GM23338 (cell line): ENCODE data around the gene RUSC1. TPM values are rescaled to one million over a fixed set of nuclear protein-coding genes. Genes with fewer than 3 reads are reported as not detected.

ENCODE experiments used
- ATAC-seq: fragments of 200-7000 bp; cut with Tn5 transposase; 3 replicates; pipeline ENCODE4 v1.9.1; 2020
- DNase-seq: peaks from one replicate; pipeline ENCODE4 v3.0.0-alpha.2; 2015; ENCODE audit warnings: low spot score
- H2AFZ ChIP-seq: fragments of 200-600 bp; sonication (generic); 2 replicates; pipeline ENCODE4 v1.8.0; 2016; ENCODE audit warnings: antibody characterized with exemption, mild to moderate bottlenecking, moderate library complexity
- H3F3A ChIP-seq: fragments of 200-600 bp; sonication (generic); replicated peaks from 2 replicates; pipeline ENCODE4 v1.8.0; 2017; ENCODE audit warnings: antibody characterized with exemption, mixed run types, low read depth
- H3K27ac ChIP-seq: fragments of 200-600 bp; sonication (generic); 2 replicates; pipeline ENCODE4 v1.6.1; 2016; ENCODE audit warnings: low read depth
- H3K27me3 ChIP-seq: fragments of 200-600 bp; sonication (generic); 2 replicates; pipeline ENCODE4 v1.8.0; 2016; ENCODE audit warnings: mild to moderate bottlenecking, mixed run types, moderate library complexity; ENCODE audit not compliant: insufficient read depth
- H3K36me3 ChIP-seq: fragments of 200-600 bp; sonication (generic); 2 replicates; pipeline ENCODE4 v1.8.0; 2016; ENCODE audit warnings: mild to moderate bottlenecking; ENCODE audit not compliant: insufficient read depth
- H3K4me1 ChIP-seq: fragments of 200-600 bp; sonication (generic); 2 replicates; pipeline ENCODE4 v1.8.0; 2016; ENCODE audit warnings: mild to moderate bottlenecking, moderate library complexity; ENCODE audit not compliant: insufficient read depth
- H3K4me2 ChIP-seq: fragments of 200-600 bp; sonication (generic); 2 replicates; pipeline ENCODE4 v1.7.1; 2017; ENCODE audit warnings: mixed run types
- H3K4me3 ChIP-seq: fragments of 200-600 bp; sonication (generic); 2 replicates; pipeline ENCODE4 v1.6.1; 2016; ENCODE audit warnings: mixed run types
- H3K79me2 ChIP-seq: fragments of 200-600 bp; sonication (generic); replicated peaks from 2 replicates; pipeline ENCODE4 v1.8.0; 2017; ENCODE audit warnings: mild to moderate bottlenecking; ENCODE audit not compliant: insufficient read depth
- H3K9me2 ChIP-seq: fragments of 200-600 bp; sonication (generic); 2 replicates; pipeline ENCODE4 v1.8.0; 2017; ENCODE audit not compliant: insufficient read depth
- H4K20me1 ChIP-seq: fragments of 200-600 bp; sonication (generic); replicated peaks from 2 replicates; pipeline ENCODE4 v1.8.0; 2017; ENCODE audit warnings: mild to moderate bottlenecking; ENCODE audit not compliant: insufficient read depth
- H3K27ac Mint-ChIP-seq: 2 replicates; pipeline ENCODE4 v1.8.0; 2020; ENCODE audit warnings: inconsistent platforms, mild to moderate bottlenecking, moderate library complexity, mixed read lengths
- H3K27me3 Mint-ChIP-seq: 3 replicates; pipeline ENCODE4 v1.8.0; 2022; ENCODE audit warnings: low read depth, mild to moderate bottlenecking, moderate library complexity, mixed read lengths, inconsistent platforms; ENCODE audit not compliant: insufficient read depth, poor library complexity
- H3K36me3 Mint-ChIP-seq: 3 replicates; pipeline ENCODE4 v1.8.0; 2021; ENCODE audit warnings: low read depth, mild to moderate bottlenecking, inconsistent platforms, moderate library complexity, mixed read lengths
- H3K4me1 Mint-ChIP-seq: 3 replicates; pipeline ENCODE4 v1.8.0; 2020; ENCODE audit warnings: mild to moderate bottlenecking, inconsistent platforms, mixed read lengths
- H3K4me3 Mint-ChIP-seq: 3 replicates; pipeline ENCODE4 v1.8.0; 2021; ENCODE audit warnings: moderate library complexity, mild to moderate bottlenecking, inconsistent platforms, mixed read lengths
- H3K9me3 Mint-ChIP-seq: 3 replicates; pipeline ENCODE4 v1.8.0; 2020; ENCODE audit warnings: moderate library complexity, mild to moderate bottlenecking, inconsistent platforms, mixed read lengths
- CTCF ChIP-seq, 2 experiments: fragments of 200-600 bp in 1 of 2; sonication (generic) in 1 of 2; conservative IDR thresholded peaks; 2 replicates each; pipeline versions ENCODE4 v1.5.1 to v1.6.1; 2016 to 2017; ENCODE audit warnings: antibody characterized with exemption in 2 of 2, low read depth in 2 of 2, mild to moderate bottlenecking in 2 of 2, moderate library complexity in 1 of 2
- ETS1 ChIP-seq: IDR thresholded peaks from 2 replicates; pipeline ENCODE4 v1.6.1; 2016; ENCODE audit warnings: antibody characterized with exemption
- EZH2 ChIP-seq: fragments of 200-600 bp; sonication (generic); IDR thresholded peaks from one replicate; pipeline ENCODE4 v1.8.0; 2017; ENCODE audit warnings: antibody characterized with exemption, mild to moderate bottlenecking, low read depth; ENCODE audit not compliant: unreplicated experiment
- EZH2phosphoT487 ChIP-seq: fragments of 200-600 bp; sonication (generic); IDR thresholded peaks from one replicate; pipeline ENCODE4 v1.8.1; 2018; ENCODE audit warnings: antibody characterized with exemption; ENCODE audit not compliant: unreplicated experiment
- JUNB ChIP-seq: IDR thresholded peaks from one replicate; pipeline ENCODE4 v1.6.1; 2016; ENCODE audit warnings: antibody characterized with exemption; ENCODE audit not compliant: unreplicated experiment
- NANOG ChIP-seq: IDR thresholded peaks from 2 replicates; pipeline ENCODE4 v1.6.1; 2016; ENCODE audit warnings: antibody characterized with exemption, borderline replicate concordance
- POLR2AphosphoS5 ChIP-seq: IDR thresholded peaks from 2 replicates; pipeline ENCODE4 v1.6.1; 2016; ENCODE audit warnings: antibody characterized with exemption, low read depth
- REST ChIP-seq: IDR thresholded peaks from one replicate; pipeline ENCODE4 v1.6.1; 2018; ENCODE audit warnings: antibody characterized with exemption; ENCODE audit not compliant: unreplicated experiment
- STAT1 ChIP-seq: IDR thresholded peaks from one replicate; pipeline ENCODE4 v1.6.1; 2016; ENCODE audit warnings: antibody characterized with exemption; ENCODE audit not compliant: unreplicated experiment
- ZNF331 ChIP-seq: fragments of 250-450 bp; sonication (Bioruptor Pico); IDR thresholded peaks from 2 replicates; pipeline ENCODE4 v1.5.0; 2020; ENCODE audit warnings: low read depth, mild to moderate bottlenecking, moderate library complexity
- ZNF462 ChIP-seq: fragments of 250-450 bp; sonication (Bioruptor Pico); IDR thresholded peaks from 2 replicates; pipeline ENCODE4 v1.5.0; 2020; ENCODE audit warnings: mild to moderate bottlenecking, moderate library complexity
- polyA plus RNA-seq: library from polyadenylated mRNA; unstranded; fragments of >200 nt; fragmentation: Nextera tagmentation; extraction: Ambion mirVana; gene quantifications from 2 replicates; pipeline ENCODE4 v1.2.1, GENCODE V29; 2016
- total RNA-seq: library from RNA; depleted of rRNA; stranded (reverse); fragments of >200 nt; shearing (Covaris generic); gene quantifications from 2 replicates; pipeline ENCODE4 v1.2.3, GENCODE V29; 2014

Gene RUSC1
- total and polyA plus RNA-seq, 2 experiments from 2014 or later: 53.4 to 87.7 TPM

- H3K4me1 ChIP-seq: peaks cover 17% of the 10 kb centered on the region
- ATAC-seq (peak; percentile 37), DNase-seq (no peak)
- H3K27me3 ChIP-seq: peaks cover 33% of the 10 kb centered on the region
- Mint-ChIP-seq H3K9me3 (no peaks in the 10 kb centered on the region), H3K27ac (no peak overlapping the region), H3K4me3 (peak overlapping the region; percentile 92), H3K36me3 (no peaks in the 10 kb centered on the region; the same call in 2 of the 3 replicates), H3K27me3 (peaks cover 31% of the 10 kb centered on the region), H3K4me1 (peaks cover 29% of the 10 kb centered on the region)
- TF ChIP-seq ZNF331 (CRISPR knock-in tag): no peak
- no peak for TF ChIP-seq NANOG
- no peak for TF ChIP-seq CTCF (conservative IDR thresholded peaks at IDR 0.05; ENCODE audit: low read depth in 2 of 2)
- TF ChIP-seq JUNB: no peak
- no peak for TF ChIP-seq STAT1
- TF ChIP-seq POLR2AphosphoS5: no peak
- TF ChIP-seq ZNF462: no peak
- no peak for TF ChIP-seq REST
- TF ChIP-seq EZH2phosphoT487: no peak
- no peak for TF ChIP-seq EZH2
- TF ChIP-seq ETS1: no peak
- no peaks in the 10 kb centered on the region for H4K20me1 ChIP-seq
- H3K9me2 ChIP-seq: no peaks in the 10 kb centered on the region
- H3K4me3 ChIP-seq: peak overlapping the region; percentile 97
- peak overlapping the region; percentile 98 for H2AFZ ChIP-seq
- no peaks in the 10 kb centered on the region for H3K79me2 ChIP-seq
- no peak overlapping the region for H3K27ac ChIP-seq
- 0 out of 2 replicates have a peak, but pooled peaks cover 11% of the 10 kb centered on the region for H3F3A ChIP-seq
- peak overlapping the region; percentile 98 for H3K4me2 ChIP-seq
- H3K36me3 ChIP-seq: no peaks in the 10 kb centered on the region
These were observed 24.8 kb upstream of the RUSC1 start for GRCh38 chr1:155295942-155296267.
